HepG2 (cell line): ENCODE data around the gene DLG2.

Source experiments
- MEF2D ChIP-seq: sonication (generic); formaldehyde crosslinking; IDR thresholded peaks from 2 replicates; pipeline ENCODE4 v1.5.1; 2020; ENCODE audit warnings: mild to moderate bottlenecking, missing genetic modification reagents
- SRSF9 ChIP-seq: fragments of 200-400 bp; formaldehyde crosslinking; IDR thresholded peaks from 2 replicates; pipeline ENCODE4 v1.6.1; 2018; ENCODE audit warnings: borderline replicate concordance, mild to moderate bottlenecking, low read depth, low read length; ENCODE audit not compliant: insufficient read depth, poor library complexity, severe bottlenecking
- UBTF ChIP-seq: sonication (generic); formaldehyde crosslinking; IDR thresholded peaks from 2 replicates; pipeline ENCODE4 v1.4.0; 2020; ENCODE audit warnings: mild to moderate bottlenecking, missing genetic modification reagents
- TF ChIP-seq, protein P1 (sequence below): IDR thresholded peaks from 2 replicates; pipeline ENCODE4 v1.6.1; 2016; ENCODE audit warnings: low read depth, missing genetic modification reagents, missing compliant biosample characterization

DNA sequence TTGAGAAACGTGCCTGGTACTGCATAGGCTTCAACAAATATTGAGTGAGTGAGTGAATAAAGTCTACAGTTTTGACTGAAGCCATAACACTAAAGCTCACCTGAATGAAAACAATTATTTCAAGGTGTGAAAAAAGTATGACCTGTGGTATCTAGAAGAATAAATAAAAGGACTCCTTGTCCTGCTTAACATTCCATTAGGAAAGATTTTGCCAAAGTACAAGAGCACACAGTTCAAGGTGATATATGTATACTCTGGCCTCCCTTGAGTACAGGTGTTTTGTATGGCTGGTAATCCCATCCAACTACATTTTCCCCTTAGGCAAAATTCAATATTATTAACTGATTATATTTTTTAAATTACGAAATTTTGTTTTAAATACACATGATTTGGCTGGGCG is 39.5 kb upstream of the DLG2 start:
- TF ChIP-seq UBTF (CRISPR knock-in tag), result no peak
- no peak for TF ChIP-seq MEF2D (CRISPR knock-in tag)
- TF ChIP-seq SRSF9, result no peak
- TF ChIP-seq, protein P1, sequence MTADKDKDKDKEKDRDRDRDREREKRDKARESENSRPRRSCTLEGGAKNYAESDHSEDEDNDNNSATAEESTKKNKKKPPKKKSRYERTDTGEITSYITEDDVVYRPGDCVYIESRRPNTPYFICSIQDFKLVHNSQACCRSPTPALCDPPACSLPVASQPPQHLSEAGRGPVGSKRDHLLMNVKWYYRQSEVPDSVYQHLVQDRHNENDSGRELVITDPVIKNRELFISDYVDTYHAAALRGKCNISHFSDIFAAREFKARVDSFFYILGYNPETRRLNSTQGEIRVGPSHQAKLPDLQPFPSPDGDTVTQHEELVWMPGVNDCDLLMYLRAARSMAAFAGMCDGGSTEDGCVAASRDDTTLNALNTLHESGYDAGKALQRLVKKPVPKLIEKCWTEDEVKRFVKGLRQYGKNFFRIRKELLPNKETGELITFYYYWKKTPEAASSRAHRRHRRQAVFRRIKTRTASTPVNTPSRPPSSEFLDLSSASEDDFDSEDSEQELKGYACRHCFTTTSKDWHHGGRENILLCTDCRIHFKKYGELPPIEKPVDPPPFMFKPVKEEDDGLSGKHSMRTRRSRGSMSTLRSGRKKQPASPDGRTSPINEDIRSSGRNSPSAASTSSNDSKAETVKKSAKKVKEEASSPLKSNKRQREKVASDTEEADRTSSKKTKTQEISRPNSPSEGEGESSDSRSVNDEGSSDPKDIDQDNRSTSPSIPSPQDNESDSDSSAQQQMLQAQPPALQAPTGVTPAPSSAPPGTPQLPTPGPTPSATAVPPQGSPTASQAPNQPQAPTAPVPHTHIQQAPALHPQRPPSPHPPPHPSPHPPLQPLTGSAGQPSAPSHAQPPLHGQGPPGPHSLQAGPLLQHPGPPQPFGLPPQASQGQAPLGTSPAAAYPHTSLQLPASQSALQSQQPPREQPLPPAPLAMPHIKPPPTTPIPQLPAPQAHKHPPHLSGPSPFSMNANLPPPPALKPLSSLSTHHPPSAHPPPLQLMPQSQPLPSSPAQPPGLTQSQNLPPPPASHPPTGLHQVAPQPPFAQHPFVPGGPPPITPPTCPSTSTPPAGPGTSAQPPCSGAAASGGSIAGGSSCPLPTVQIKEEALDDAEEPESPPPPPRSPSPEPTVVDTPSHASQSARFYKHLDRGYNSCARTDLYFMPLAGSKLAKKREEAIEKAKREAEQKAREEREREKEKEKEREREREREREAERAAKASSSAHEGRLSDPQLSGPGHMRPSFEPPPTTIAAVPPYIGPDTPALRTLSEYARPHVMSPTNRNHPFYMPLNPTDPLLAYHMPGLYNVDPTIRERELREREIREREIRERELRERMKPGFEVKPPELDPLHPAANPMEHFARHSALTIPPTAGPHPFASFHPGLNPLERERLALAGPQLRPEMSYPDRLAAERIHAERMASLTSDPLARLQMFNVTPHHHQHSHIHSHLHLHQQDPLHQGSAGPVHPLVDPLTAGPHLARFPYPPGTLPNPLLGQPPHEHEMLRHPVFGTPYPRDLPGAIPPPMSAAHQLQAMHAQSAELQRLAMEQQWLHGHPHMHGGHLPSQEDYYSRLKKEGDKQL (CRISPR knock-in tag), result no peak
